Lung (tissue), 12 donors: ENCODE measurements around the gene CDC5L. TPM values are rescaled to one million over a fixed set of nuclear protein-coding genes. Genes with fewer than 3 reads are reported as not detected.

Experiments used
- ATAC-seq: fragments of 200-7000 bp; cut with Tn5 transposase; one replicate; pipeline ENCODE4 v1.9.1; 2020; ENCODE audit warnings: moderate number of reproducible peaks; ENCODE audit not compliant: insufficient read depth, low FRiP score
- DNase-seq, 3 donors: peaks; one replicate each; pipeline ENCODE4 v3.0.0-alpha.2; 2013 to 2017
- H3K27ac ChIP-seq, 2 donors: one replicate each; pipeline ENCODE4 v1.5.1; 2013; ENCODE audit warnings: mild to moderate bottlenecking in 2 of 2, moderate library complexity in 2 of 2, control low read depth in 1 of 2, inconsistent platforms in 1 of 2, low read depth in 1 of 2, low read length in 1 of 2
- H3K27me3 ChIP-seq, 3 donors: one replicate each; pipeline ENCODE4 v1.5.1; 2013; ENCODE audit warnings: low read length in 2 of 3; ENCODE audit not compliant: control insufficient read depth in 3 of 3, insufficient read depth in 3 of 3
- H3K36me3 ChIP-seq, 4 donors: one replicate each; pipeline ENCODE4 v1.5.1; 2013; ENCODE audit warnings: low read length in 4 of 4, mild to moderate bottlenecking in 1 of 4, moderate library complexity in 1 of 4; ENCODE audit not compliant: control insufficient read depth in 4 of 4, insufficient read depth in 4 of 4
- H3K4me1 ChIP-seq, 5 donors: one replicate each; pipeline ENCODE4 v1.5.1; 2013; ENCODE audit warnings: low read length in 5 of 5, mild to moderate bottlenecking in 2 of 5, moderate library complexity in 1 of 5; ENCODE audit not compliant: control insufficient read depth in 5 of 5, insufficient read depth in 5 of 5
- H3K4me3 ChIP-seq: one replicate; pipeline ENCODE4 v1.5.1; 2013; ENCODE audit warnings: mild to moderate bottlenecking, control low read depth, moderate library complexity
- H3K9ac ChIP-seq, 2 donors: one replicate each; pipeline ENCODE4 v1.5.1; 2013; ENCODE audit warnings: low read length in 2 of 2, control low read depth in 1 of 2; ENCODE audit not compliant: insufficient read depth in 1 of 2
- H3K9me3 ChIP-seq, 4 donors: one replicate each; pipeline ENCODE4 v1.5.1; 2013; ENCODE audit warnings: low read length in 3 of 4, mild to moderate bottlenecking in 1 of 4, moderate library complexity in 1 of 4; ENCODE audit not compliant: control insufficient read depth in 4 of 4, insufficient read depth in 3 of 4
- CTCF ChIP-seq: IDR thresholded peaks from 2 replicates; pipeline ENCODE4 v1.5.1; 2012; ENCODE audit warnings: mild to moderate bottlenecking; ENCODE audit errors: control extremely low read depth, extremely low read depth
- WGBS, 2 donors: extraction: QIAGEN DNeasy Blood & Tissue Kit; methylation state at CpG; one replicate each; pipeline ENCODE4 v1.1.7; 2013; 5-methylcytosine and 5-hydroxymethylcytosine counted together
- polyA plus RNA-seq, 2 donors: library from polyadenylated mRNA; stranded (reverse); fragments of 200-250 nt; gene quantifications; one replicate each; pipeline ENCODE4 v1.2.1, GENCODE V29; 2013
- total RNA-seq, 2 donors: library from RNA; depleted of rRNA in 1 of 2; stranded (reverse); fragments of >200 nt in 1 of 2; gene quantifications; one replicate each; pipeline ENCODE4 v1.2.1, GENCODE V29; 2014 to 2021
- donor health status: control.
- donor health status: control.
- donor health status: Bipolar disorder and iron deficiency.
- donor health status: healthy.
- donor health status: DM: yes; HTN: yes; CAD: no.

The CDC5L gene
- total and polyA plus RNA-seq, 4 donors, result 5.1 to 26.8 (median 11.3) TPM

GRCh38 chr6:44456966-44457292, 69.4 kb downstream of the CDC5L start:
- TF ChIP-seq CTCF, result no peak
- H3K4me3 ChIP-seq, result no peak overlapping the region
- no peak for DNase-seq
- no peaks in the 10 kb centered on the region for H3K27me3 ChIP-seq
- peaks cover 0 to 4% (median under 1%) of the 10 kb centered on the region in 4 donors for H3K36me3 ChIP-seq
- no peak overlapping the region for H3K27ac ChIP-seq
- H3K4me1 ChIP-seq, result peaks cover 0 to 8% (median 0%) of the 10 kb centered on the region in 5 donors
- WGBS, 2 donors, result 85% methylated on average over 5 of the region's 5 CpGs
- ATAC-seq, result no peak
- no peaks in the 10 kb centered on the region for H3K9me3 ChIP-seq
- no peak overlapping the region for H3K9ac ChIP-seq

GRCh38 chr6:44457596-44457995, 70.1 kb downstream of the CDC5L start:
- ATAC-seq, result no peak
- 65 to 78% methylated on average over 9 of the region's 9 CpGs for WGBS, 2 donors

GRCh38 chr6:44458551-44458950, 71.0 kb downstream of the CDC5L start:
- Histone ChIP-seq H3K4me3 (no peak overlapping the region), H3K4me1 (peaks cover 0 to 2% (median 0%) of the 10 kb centered on the region in 5 donors), H3K9ac (no peak overlapping the region), H3K9me3 (no peaks in the 10 kb centered on the region), H3K27me3 (no peaks in the 10 kb centered on the region), H3K36me3 (no peaks in the 10 kb centered on the region), H3K27ac (no peak overlapping the region)
- TF ChIP-seq CTCF, result no peak
- DNase-seq, result no peak
- WGBS, 2 donors, result 95 to 98% methylated on average over 6 of the region's 6 CpGs
- ATAC-seq, result no peak

More at GRCh38 chr6:44457596-44457995, 70.1 kb downstream of the CDC5L start:
- no peak for DNase-seq
- Histone ChIP-seq H3K27me3 (no peaks in the 10 kb centered on the region), H3K27ac (no peak overlapping the region), H3K9ac (no peak overlapping the region), H3K4me1 (peaks cover 0 to 2% (median 0%) of the 10 kb centered on the region in 5 donors), H3K4me3 (no peak overlapping the region), H3K36me3 (peaks cover 0 to 3% (median 0%) of the 10 kb centered on the region in 4 donors), H3K9me3 (no peaks in the 10 kb centered on the region)
- no peak for TF ChIP-seq CTCF

- H3K27ac ChIP-seq, result no peak overlapping the region
- DNase-seq (no peak), ATAC-seq (no peak)
- H3K9me3 ChIP-seq, result no peaks in the 10 kb centered on the region
- no peak for TF ChIP-seq CTCF
- H3K4me1 ChIP-seq, result peaks cover 0 to 10% (median 0%) of the 10 kb centered on the region in 5 donors
- H3K4me3 ChIP-seq, result no peak overlapping the region
- no peaks in the 10 kb centered on the region for H3K36me3 ChIP-seq
- no peak overlapping the region for H3K9ac ChIP-seq
- 92 to 95% methylated on average over 15 of the region's 15 CpGs for WGBS, 2 donors
- H3K27me3 ChIP-seq, result no peaks in the 10 kb centered on the region
Observed at GRCh38 chr6:44462335-44462734, 74.8 kb downstream of the CDC5L start.
